Loucy (cell line): ENCODE data around the gene LRRC23.

Experiments used
- H2AFZ ChIP-seq: fragments of 200-600 bp; sonication (generic); 2 replicates; pipeline ENCODE4 v1.6.0; 2016; ENCODE audit warnings: antibody characterized with exemption, mild to moderate bottlenecking, low read length, moderate library complexity
- H3F3A ChIP-seq: fragments of 200-600 bp; 2 replicates; pipeline ENCODE4 v1.6.0; 2016; ENCODE audit warnings: antibody characterized with exemption, low read depth, mild to moderate bottlenecking
- H3K27me3 ChIP-seq: fragments of 200-600 bp; sonication (generic); 2 replicates; pipeline ENCODE4 v1.6.1; 2014; ENCODE audit warnings: low read length, mild to moderate bottlenecking; ENCODE audit not compliant: insufficient read depth, poor library complexity, severe bottlenecking
- H3K36me3 ChIP-seq: fragments of 200-600 bp; sonication (generic); 2 replicates; pipeline ENCODE4 v1.6.1; 2016; ENCODE audit warnings: low read length; ENCODE audit not compliant: insufficient read depth
- H3K4me1 ChIP-seq: fragments of 200-600 bp; sonication (generic); 2 replicates; pipeline ENCODE4 v1.5.1; 2014; ENCODE audit warnings: low read length, mild to moderate bottlenecking; ENCODE audit not compliant: insufficient read depth, poor library complexity, severe bottlenecking
- H3K4me2 ChIP-seq: fragments of 200-600 bp; sonication (generic); 2 replicates; pipeline ENCODE4 v1.6.0; 2014; ENCODE audit warnings: antibody characterized with exemption, low read length, low read depth, mild to moderate bottlenecking; ENCODE audit not compliant: poor library complexity, severe bottlenecking
- H3K4me3 ChIP-seq: fragments of 200-600 bp; sonication (generic); 2 replicates; pipeline ENCODE4 v1.5.1; 2014; ENCODE audit warnings: low read length, mild to moderate bottlenecking, mixed read lengths; ENCODE audit not compliant: poor library complexity, severe bottlenecking
- H3K79me2 ChIP-seq: fragments of 200-600 bp; sonication (generic); 2 replicates; pipeline ENCODE4 v1.6.1; 2014; ENCODE audit warnings: low read length; ENCODE audit not compliant: insufficient read depth
- H3K9ac ChIP-seq: fragments of 200-600 bp; sonication (generic); 2 replicates; pipeline ENCODE4 v1.6.0; 2014; ENCODE audit warnings: mild to moderate bottlenecking, low read depth, low read length, moderate library complexity; ENCODE audit not compliant: poor library complexity, severe bottlenecking
- H3K9me2 ChIP-seq: fragments of 200-600 bp; sonication (generic); replicated peaks from 2 replicates; pipeline ENCODE4 v1.6.1; 2016; ENCODE audit warnings: low read depth, low read length, mixed read lengths
- H3K9me3 ChIP-seq: fragments of 200-600 bp; sonication (generic); 2 replicates; pipeline ENCODE4 v1.6.1; 2014; ENCODE audit warnings: mild to moderate bottlenecking, antibody characterized with exemption, low read length, low read depth; ENCODE audit not compliant: insufficient read depth
- H4K20me1 ChIP-seq: fragments of 200-600 bp; sonication (generic); 2 replicates; pipeline ENCODE4 v1.6.0; 2014; ENCODE audit warnings: antibody characterized with exemption, low read length, mild to moderate bottlenecking; ENCODE audit not compliant: insufficient read depth, poor library complexity, severe bottlenecking
- EZH2phosphoT487 ChIP-seq: fragments of 200-600 bp; IDR thresholded peaks from 2 replicates; pipeline ENCODE4 v1.6.1; 2018; ENCODE audit warnings: antibody characterized with exemption, mild to moderate bottlenecking, moderate library complexity, borderline replicate concordance
- TF ChIP-seq, protein P1 (sequence below): fragments of 200-600 bp; sonication (generic); conservative IDR thresholded peaks from 2 replicates; pipeline ENCODE4 v1.5.1; 2014; ENCODE audit warnings: mild to moderate bottlenecking, antibody characterized with exemption, low read length

The LRRC23 gene, protein sequence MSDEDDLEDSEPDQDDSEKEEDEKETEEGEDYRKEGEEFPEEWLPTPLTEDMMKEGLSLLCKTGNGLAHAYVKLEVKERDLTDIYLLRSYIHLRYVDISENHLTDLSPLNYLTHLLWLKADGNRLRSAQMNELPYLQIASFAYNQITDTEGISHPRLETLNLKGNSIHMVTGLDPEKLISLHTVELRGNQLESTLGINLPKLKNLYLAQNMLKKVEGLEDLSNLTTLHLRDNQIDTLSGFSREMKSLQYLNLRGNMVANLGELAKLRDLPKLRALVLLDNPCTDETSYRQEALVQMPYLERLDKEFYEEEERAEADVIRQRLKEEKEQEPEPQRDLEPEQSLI

DNA sequence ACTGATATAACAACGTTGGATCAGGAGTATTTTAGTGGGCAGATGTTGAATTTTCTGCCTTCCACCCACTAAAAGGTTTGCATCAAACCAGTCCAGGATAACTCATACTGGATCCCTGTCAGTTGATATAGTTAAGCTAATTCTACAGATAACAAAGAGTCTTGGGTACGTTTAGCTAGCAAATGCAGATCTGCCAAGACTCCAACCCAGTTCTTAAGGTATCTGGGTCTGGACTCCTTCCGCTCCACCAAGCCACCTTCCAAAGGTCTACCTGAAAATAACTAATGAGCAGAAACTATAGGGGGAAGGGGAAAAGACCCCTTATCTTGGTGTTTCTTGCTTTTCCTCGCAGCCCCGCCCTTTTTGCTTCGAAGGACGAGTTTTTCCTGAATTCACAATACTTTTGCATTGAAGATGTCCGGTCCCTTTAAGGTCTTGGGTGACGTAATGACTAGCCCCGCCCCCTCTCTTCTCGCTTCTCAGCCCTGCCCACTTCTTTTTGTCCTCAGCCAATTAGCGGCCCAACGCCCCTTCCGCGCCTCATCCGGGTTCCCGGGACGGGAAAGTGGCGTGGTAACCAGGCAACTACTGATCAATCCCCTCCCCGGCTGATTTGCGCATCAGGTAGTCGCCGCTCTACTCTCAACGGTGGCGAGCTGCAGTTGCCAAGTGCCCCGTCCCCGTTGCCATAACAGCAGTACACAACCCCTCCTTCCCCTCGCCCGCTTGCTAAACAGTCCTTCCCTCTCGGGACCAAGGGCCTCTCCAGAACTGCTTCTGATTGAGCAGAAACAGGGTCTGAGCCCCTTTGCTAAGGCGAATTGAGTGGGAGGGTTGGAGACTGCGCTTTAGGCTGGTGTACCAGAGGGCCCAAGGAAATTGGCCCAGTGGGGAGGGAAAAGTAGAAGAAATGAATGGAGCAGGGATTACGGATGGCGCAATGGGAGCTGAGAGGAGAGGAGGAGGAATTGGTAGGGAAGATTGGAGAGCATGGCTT lies at the start of gene LRRC23:
Gene LRRC23 (plus strand): TSS at position 543 of the 997 bp plus-strand sequence. CDS start 812 bp downstream, outside the sequence.
- peak within 1 kb of the TSS; percentile 78 for H3K4me2 ChIP-seq

DNA sequence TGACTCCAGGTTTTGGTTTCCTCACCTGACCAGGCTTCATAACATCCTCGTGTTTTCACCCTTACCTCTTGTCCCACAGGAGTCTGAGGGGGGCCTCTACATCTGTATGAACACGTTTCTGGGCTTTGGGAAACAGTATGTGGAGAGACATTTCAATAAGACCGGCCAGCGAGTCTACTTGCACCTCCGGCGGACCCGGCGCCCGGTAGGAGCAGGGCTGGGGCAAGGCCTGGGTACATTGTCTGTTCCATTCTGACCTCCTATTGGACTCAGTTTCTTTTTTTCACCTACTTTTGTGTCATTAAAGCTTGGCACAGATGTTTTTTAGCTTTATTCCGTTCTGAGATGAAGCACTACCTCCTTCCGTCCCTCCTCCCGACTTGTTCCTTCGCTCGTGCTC lies 49.3 kb upstream of the LRRC23 start:
- H2AFZ ChIP-seq = no peak overlapping the region
- peaks cover 4% of the 10 kb centered on the region for H3F3A ChIP-seq
- no peak for TF ChIP-seq EZH2phosphoT487
- TF ChIP-seq, protein P1, sequence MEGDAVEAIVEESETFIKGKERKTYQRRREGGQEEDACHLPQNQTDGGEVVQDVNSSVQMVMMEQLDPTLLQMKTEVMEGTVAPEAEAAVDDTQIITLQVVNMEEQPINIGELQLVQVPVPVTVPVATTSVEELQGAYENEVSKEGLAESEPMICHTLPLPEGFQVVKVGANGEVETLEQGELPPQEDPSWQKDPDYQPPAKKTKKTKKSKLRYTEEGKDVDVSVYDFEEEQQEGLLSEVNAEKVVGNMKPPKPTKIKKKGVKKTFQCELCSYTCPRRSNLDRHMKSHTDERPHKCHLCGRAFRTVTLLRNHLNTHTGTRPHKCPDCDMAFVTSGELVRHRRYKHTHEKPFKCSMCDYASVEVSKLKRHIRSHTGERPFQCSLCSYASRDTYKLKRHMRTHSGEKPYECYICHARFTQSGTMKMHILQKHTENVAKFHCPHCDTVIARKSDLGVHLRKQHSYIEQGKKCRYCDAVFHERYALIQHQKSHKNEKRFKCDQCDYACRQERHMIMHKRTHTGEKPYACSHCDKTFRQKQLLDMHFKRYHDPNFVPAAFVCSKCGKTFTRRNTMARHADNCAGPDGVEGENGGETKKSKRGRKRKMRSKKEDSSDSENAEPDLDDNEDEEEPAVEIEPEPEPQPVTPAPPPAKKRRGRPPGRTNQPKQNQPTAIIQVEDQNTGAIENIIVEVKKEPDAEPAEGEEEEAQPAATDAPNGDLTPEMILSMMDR = no peak
- H3K36me3 ChIP-seq = peaks cover 46% of the 10 kb centered on the region
- peaks cover 22% of the 10 kb centered on the region for H3K4me1 ChIP-seq
- no peaks in the 10 kb centered on the region for H3K27me3 ChIP-seq
- no peaks in the 10 kb centered on the region for H3K9me3 ChIP-seq
- H3K4me2 ChIP-seq = no peak overlapping the region
- H3K9me2 ChIP-seq = no peaks in the 10 kb centered on the region
- H3K9ac ChIP-seq = no peak overlapping the region
- no peak overlapping the region for H3K4me3 ChIP-seq
- H4K20me1 ChIP-seq = peaks cover 24% of the 10 kb centered on the region
- H3K79me2 ChIP-seq = peaks cover 37% of the 10 kb centered on the region

More for the DNA sequence above, at the start of gene LRRC23:
- TF ChIP-seq EZH2phosphoT487 = no peak
- TF ChIP-seq, protein P1 = no peak
- H3K9me3 ChIP-seq = no peaks in the 10 kb centered on the region
- no peaks in the 10 kb centered on the region for H3K27me3 ChIP-seq
- peak within 1 kb of the TSS; percentile 79 for H3K9ac ChIP-seq
- H3F3A ChIP-seq = no peaks in the 10 kb centered on the region; the same call in 1 of the 2 replicates
- no peaks in the 10 kb centered on the region for H3K79me2 ChIP-seq
- H4K20me1 ChIP-seq = no peaks in the 10 kb centered on the region
- H2AFZ ChIP-seq = peak within 1 kb of the TSS; percentile 82
- no peaks in the 10 kb centered on the region for H3K9me2 ChIP-seq
- peak within 1 kb of the TSS; percentile 91 for H3K4me3 ChIP-seq
- H3K4me1 ChIP-seq = peaks cover 30% of the 10 kb centered on the region
- no peaks in the 10 kb centered on the region for H3K36me3 ChIP-seq

DNA sequence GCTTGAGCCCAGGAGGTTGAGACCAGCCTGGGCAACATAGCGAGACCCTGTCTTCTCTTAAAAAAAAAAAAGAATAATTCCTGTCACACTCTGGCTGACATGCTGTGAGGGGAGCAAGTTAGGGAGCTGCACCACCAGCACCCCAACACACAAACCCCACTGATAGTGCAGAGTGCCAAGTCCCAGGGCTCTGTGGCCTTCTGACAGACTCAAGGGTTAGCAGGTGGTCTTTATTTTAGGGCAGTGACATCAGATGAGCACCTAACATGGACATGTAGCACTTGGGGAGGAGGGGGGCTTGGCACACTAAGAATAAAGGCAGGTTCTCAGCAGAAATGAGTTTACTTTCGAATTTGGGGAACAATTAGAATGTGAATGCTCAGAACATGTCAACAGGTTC lies 45.8 kb upstream of the LRRC23 start:
- Histone ChIP-seq H3K9me3 (no peaks in the 10 kb centered on the region), H3K27me3 (no peaks in the 10 kb centered on the region), H3K4me2 (no peak overlapping the region), H2AFZ (no peak overlapping the region), H3K79me2 (peaks cover 20% of the 10 kb centered on the region), H3K9me2 (no peaks in the 10 kb centered on the region), H3F3A (no peaks in the 10 kb centered on the region), H3K36me3 (peaks cover 81% of the 10 kb centered on the region), H4K20me1 (peaks cover 11% of the 10 kb centered on the region), H3K4me3 (no peak overlapping the region), H3K4me1 (peaks cover 6% of the 10 kb centered on the region), H3K9ac (no peak overlapping the region)
- TF ChIP-seq EZH2phosphoT487 = no peak
- TF ChIP-seq, protein P1 = no peak
